ENCODE measurements around the gene ABHD6.

GRCh38 chr3:58246148-58247047 is 8.8 kb downstream of the ABHD6 start:
- TF ChIP-seq EP300 (IDR thresholded peaks at IDR 0.05; ENCODE audit: borderline replicate concordance) (no peak), TCF12 (IDR thresholded peaks at IDR 0.05; ENCODE audit: low read depth) (no peak), NFIC (IDR thresholded peaks at IDR 0.05) (no peak), EGR1 (IDR thresholded peaks at IDR 0.05) (no peak), CREB1 (IDR thresholded peaks at IDR 0.05; ENCODE audit: low read depth) (no peak), REST (IDR thresholded peaks at IDR 0.05; ENCODE audit: low read depth) (no peak), TEAD4 (IDR thresholded peaks at IDR 0.05) (no peak)
- TF ChIP-seq, protein P1, sequence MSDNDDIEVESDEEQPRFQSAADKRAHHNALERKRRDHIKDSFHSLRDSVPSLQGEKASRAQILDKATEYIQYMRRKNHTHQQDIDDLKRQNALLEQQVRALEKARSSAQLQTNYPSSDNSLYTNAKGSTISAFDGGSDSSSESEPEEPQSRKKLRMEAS (IDR thresholded peaks at IDR 0.05): no peak
